ENCODE measurements around the gene VWF.

VWF gene

DNA sequence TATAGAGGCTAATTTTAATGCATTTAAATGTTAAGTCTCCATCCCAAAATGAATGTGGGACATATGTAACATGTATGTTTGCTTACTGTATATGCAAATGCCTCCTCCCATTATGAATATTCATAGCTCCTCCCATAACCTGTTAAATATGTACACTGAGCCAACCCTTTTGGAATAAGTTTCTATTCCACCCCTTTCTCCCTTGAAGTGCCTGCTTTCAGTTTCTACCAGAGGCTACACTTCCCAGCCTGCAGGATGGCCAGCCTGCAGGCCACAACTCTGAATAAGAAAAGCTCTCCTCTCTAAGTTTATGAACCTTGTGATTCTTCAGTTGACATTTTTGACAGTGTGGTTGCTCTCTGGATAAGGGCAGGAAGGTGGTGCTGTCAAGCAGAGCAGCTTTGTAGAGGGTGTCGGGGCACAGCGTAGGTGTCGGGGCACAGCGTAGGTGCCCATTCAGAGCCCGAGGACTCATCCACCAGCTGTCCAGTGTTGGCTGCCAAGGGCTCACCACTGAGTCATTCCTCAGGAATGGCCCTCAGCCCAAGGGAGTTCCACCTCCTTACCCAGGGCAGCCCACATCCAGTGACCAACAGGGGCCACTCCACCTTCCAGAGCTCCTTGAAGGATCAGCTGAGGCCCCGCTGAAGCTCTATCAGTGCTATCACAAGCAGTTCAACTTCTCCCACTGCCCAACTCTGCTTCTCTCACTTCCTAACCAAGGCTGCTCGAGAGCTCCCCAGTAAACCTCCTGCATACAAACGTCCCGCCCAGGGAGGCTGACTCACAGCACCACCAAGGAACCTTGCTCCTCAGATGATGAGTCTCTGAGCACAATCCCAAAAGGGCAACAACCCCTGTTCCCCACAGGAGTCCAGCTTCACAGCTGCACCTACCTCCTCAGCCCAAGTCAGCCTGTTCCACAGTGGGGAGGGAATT is 31.4 kb downstream of the VWF start:
- H3K4me3 ChIP-seq = peak overlapping the region; percentile 16
- DNase-seq (ENCODE audit: low spot score) = peak; percentile 86
- TF ChIP-seq CTCF (IDR thresholded peaks at IDR 0.05) = no peak
- H3K27ac ChIP-seq = peak overlapping the region in 1 of 2 donors; percentile 81

DNA sequence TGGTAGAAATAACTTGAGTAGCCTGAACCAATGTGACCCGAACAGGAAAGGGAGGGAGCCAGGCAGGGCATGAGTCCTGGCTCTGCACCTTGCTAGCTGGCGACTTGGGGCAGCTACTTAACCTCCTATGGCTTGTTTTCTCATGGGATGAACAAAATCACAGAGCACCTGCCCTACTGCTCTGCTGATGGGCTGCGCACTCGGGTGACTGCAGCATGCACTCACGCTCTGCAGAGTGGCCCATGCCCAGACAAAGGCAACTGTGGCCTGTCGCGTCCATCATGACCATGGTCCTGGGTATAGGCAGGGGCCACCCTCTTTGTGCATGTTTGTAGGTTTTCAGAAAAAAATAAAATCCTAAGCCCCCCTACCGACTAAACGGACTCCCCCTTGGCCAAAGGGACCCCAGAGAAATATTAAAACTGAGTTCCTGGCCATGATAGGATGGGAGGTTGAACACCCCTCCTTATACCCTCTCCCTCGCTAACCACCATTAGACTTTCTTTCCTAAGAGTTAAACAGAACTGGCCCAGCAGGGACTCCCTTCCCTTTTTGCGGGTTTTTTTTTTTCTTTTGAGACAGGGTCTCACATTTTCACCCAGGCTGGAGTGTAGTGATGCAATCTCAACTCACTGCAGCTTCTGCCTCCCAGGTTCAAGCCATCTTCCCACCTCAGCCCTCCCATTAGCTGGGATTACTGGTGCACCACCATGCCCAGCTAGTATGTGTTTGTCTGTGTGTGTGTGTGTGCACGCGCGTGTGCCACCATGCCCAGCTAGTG is 32.5 kb downstream of the VWF start:
- no peak for DNase-seq (ENCODE audit: low spot score)
- TF ChIP-seq CTCF (IDR thresholded peaks at IDR 0.05) = no peak
- H3K4me3 ChIP-seq = no peak overlapping the region
- H3K27ac ChIP-seq = no peak overlapping the region

- TF ChIP-seq CTCF (IDR thresholded peaks at IDR 0.05) = no peak
- DNase-seq (ENCODE audit: low spot score) = no peak
- no peak overlapping the region for H3K27ac ChIP-seq
- H3K4me3 ChIP-seq = no peak overlapping the region
These were observed 33.7 kb downstream of the VWF start for GRCh38 chr12:6090803-6091202.

DNA sequence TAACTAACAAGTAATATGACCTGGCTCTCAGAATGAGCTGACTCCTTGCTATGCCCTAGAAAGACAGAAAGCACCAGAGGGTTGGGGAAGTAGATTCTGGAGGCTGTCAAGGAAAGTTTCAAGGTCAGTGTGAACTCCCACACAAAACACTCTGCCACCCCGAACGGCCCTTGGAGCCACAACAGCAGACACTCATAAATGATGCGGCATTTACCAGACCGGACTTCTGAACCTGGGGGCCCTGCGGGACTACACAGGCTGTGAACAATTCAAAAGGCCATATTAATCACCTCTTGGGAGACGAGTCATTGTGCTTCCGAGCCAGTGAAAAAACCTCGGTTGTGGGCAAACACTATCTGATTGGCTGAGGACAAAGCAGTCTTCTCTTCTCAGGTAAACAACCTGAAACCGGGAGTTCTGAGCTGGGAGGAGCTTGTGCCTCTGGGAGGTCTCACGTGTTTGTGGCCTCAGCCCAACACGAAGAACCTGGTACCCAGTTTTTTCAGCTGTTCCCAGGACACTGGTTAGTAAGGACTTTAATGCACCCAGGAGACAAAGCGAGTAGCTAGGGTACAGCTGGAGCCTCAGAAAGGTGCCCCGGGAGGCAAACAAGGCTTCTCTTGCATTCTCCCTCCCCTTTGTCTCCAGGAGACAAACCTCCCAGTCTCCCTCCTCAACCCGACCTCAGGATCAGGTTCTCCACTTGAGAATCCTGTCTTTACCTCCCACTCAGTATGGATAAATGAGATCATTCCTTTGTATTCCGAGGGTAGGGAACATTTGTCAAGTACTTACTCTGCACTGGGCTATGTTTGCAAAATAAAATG is 35.3 kb downstream of the VWF start:
- DNase-seq (ENCODE audit: low spot score) = no peak
- H3K27ac ChIP-seq = no peak overlapping the region
- TF ChIP-seq CTCF (IDR thresholded peaks at IDR 0.05) = no peak
- H3K4me3 ChIP-seq = no peak overlapping the region

GRCh38 chr12:6086316-6086715 is 38.2 kb downstream of the VWF start:
- H3K27ac ChIP-seq = no peak overlapping the region
- no peak for TF ChIP-seq CTCF (IDR thresholded peaks at IDR 0.05)
- no peak for DNase-seq (ENCODE audit: low spot score)
- no peak overlapping the region for H3K4me3 ChIP-seq

DNA sequence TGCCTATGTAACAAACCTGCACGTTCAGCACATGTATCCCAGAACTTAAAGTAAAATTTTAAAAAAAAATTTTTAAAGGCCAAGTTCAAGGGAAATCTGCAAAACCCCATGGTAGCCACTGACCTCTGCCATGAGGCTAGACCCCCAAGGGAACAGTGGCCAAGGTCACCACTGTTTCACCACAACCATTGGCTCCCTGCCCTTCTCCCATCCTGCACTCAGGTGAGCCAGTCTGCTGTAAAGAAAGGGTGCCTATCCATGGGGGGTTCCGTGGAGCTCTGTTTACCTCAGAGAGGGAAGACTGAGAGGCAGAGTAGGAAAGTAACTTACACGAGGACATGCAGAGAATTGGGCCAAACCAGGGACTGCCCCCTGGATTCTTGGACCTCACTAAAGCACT is 38.6 kb downstream of the VWF start:
- Histone ChIP-seq H3K4me3 (no peak overlapping the region), H3K27ac (no peak overlapping the region)
- DNase-seq (ENCODE audit: low spot score) = no peak
- no peak for TF ChIP-seq CTCF (IDR thresholded peaks at IDR 0.05)
